GM18502 (cell line): ENCODE results near the gene NIPSNAP2.
"Not testable (repeated sequence)": the region's sequence is repeated elsewhere in the genome, so short reads cannot be mapped to it uniquely, and the experiment has no call there.

Experiments used
- ATAC-seq: cut with Tn5 transposase; IDR thresholded peaks from one replicate; pipeline ENCODE4 v1.9.1; 2021; ENCODE audit warnings: mild to moderate bottlenecking; ENCODE audit not compliant: unreplicated experiment, poor library complexity

Gene NIPSNAP2

DNA sequence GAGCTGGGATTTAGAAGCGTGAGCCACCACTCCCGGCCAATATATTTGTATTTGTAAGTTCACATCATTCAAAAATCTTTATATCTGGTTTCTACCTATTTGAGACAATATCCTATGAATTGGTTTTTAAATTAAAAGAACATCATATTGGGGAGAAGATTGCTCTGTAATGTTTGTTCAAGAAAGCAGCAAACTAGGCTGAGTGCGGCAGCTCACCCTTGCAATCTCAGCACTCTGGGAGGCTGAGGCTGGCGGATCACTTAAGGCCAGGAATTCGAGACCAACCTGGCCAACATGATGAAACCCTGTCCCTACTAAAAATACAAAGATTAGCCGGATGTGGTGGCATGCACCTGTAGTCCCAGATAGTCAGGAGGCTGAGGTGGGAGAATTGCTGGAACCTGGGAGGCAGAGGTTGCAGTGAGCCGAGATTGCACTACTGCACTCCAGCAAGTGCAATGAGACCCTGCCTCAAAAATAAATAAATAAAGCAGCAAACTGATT is 9.4 kb downstream of the NIPSNAP2 start:
- no peak for ATAC-seq

DNA sequence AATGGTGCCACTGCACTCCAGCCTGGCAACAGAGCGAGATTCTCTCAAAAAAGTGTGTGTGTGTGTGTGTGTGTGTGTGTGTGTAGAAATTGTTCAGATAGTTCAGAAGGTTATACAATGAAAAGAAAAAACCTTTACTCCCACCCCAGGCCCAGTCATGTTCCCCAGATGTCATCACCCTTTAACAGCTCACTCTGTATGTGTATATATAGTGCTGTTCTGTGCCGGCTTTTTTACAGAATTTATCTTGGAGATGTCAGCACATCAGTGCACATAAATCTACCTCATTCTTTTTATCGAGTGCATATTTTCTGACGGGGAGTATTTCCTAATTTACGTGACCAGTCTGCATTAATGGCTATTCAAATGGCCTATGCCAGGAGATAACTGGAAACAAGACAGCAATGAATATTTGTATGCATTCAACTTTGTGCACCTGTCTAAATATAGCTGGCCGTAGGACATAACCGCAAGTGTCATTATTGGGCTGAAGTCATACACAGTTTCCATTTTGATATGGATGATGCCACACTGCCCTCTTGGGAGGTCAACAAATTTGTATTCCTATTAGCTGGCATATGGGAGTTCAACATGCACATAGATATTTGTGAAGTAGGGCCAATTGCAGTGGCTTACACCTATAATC is 11.7 kb downstream of the NIPSNAP2 start:
- no peak for ATAC-seq

DNA sequence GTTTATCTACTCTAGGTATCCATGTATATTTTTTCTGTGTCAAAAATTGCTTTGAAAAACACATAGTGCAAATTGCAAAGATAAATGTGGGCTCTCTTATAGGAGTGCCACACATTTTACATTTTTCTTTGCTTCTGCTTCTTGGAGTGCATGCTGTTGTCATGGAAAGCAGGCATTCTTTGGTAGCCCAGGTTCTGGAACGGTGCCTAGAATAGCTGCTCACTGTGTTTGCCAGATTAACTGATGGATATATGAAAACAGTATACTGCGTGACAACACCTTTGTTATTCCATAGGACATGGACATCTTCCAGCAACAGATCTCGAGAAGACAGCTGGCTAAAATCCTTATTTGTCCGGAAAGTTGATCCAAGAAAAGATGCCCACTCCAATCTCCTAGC is 13.4 kb downstream of the NIPSNAP2 start:
- ATAC-seq: no peak

DNA sequence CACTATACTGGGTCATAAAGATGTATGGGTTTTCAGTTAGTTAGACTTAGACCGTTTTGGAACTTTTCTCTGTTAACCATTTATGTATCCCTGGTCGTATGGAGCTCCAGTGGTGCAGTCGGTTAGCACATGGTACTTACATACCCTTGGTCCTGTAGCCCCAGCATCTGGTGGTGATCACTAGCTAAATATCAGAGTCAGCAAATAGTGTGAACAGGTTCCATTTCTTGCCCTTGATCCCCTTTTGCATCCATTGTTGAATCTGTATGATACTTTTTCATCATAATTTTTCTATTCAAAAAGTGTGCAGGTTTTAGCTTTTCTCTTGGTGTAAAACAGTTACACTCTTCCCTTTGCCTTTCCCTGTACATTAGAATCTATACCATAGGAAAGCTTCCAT is 15.9 kb downstream of the NIPSNAP2 start:
- no peak for ATAC-seq

DNA sequence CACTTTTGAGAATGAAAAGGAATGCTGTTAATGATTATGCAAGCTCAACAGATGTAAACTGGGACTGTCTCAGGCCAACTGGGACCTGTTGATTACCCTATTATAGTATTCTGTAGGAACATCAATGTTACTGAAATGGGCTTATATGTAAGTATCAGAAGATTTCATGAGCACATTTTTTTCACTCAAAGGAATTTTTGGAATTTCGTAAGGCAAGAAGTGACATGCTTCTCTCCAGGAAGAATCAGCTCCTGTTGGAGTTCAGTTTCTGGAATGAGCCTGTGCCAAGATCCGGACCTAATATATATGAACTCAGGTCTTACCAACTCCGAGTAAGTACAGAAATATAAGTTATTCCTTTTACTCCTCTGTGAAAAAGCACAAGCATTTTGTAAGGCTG is 19.2 kb downstream of the NIPSNAP2 start:
- ATAC-seq: no peak

DNA sequence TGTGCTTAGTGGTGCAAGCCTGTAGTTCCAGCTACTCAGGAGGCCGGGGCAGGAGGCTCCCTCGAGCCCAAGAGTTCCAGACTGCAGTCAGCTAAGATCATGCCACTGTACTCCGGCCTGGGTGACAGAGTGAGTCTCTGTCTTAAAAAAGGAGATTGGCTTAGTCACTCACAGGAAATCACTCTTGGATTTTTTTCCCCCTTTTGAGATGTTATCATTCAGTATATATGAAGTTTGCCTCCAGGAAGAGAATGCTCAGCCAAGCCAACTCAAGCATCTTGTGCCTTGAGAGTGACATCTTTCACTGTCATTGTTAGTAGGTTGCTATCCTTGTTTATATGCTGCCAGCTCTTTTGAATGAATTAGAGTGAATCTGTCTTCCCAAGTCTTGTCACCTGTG is 28.0 kb downstream of the NIPSNAP2 start:
- ATAC-seq: no peak

DNA sequence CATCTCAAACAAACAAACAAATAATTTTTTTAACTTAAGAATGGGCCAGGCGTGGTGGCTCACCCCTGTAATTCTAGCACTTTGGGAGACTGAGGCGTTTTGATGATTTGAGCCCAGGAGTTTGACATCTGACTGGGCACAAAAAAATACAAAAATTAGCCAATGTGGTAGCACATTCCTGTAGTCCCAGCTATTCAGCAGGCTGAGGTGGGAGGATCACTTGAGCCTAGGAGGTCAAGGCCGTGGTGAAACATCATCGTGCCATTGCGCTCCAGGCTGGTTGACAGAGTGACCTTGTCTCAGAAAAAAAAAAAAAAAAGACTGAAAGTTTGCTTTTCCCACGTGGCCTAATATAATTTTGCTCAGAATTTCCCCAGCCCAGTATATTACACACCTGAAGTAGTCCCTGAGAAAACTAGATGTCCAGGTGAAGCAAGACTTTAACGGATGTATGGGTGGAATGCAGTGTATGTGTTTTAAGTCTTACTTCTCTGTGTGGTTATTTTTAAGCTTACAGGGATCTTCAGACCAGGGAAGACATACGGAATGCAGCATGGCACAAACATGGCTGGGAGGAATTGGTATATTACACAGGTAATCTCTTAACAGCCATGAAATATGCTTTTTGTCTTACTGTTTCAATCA is 32.6 kb downstream of the NIPSNAP2 start:
- no peak for ATAC-seq

DNA sequence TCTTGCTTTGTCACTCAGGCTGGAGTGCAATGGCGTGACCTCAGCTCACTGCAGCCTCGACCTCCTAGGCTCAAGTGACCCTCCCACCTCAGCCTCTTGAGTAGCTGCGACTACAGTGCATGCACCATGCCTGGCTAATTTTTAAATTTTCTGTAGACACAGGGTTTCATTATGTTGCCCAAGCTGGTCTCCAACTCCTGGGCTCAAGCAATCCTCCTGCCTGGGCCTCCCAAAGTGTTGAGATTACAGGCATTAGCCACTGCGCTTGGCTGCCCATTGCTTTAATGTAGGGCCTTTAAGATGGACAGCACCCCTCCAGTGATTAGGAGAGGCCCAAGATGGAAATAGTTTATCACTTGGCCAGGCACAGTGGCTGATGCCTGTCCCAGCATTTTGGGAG is 39.4 kb downstream of the NIPSNAP2 start:
- ATAC-seq: no peak

DNA sequence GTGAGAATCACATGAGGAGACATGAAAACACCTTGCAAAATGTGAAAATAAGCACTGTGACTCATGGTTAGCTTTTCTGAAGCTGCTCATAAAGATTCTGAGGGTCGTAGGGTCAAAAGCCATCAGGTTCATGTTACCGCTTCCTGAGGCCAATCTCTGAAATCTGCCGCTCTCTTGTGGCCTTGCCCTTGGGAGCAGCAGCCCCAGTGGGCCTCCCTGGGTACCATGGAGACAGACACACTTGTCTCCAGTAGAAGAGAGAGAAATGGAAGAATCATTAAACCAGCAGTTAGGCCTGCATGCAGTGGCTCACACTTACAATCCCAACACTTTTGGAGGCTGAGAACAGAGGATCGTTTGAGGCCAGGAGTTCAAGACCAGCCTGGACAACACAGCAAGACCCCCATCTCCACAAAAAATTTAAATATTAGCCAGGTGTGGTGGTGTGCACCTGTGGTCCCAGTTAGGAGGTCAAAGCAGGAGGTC is 42.8 kb downstream of the NIPSNAP2 start:
- no peak for ATAC-seq

DNA sequence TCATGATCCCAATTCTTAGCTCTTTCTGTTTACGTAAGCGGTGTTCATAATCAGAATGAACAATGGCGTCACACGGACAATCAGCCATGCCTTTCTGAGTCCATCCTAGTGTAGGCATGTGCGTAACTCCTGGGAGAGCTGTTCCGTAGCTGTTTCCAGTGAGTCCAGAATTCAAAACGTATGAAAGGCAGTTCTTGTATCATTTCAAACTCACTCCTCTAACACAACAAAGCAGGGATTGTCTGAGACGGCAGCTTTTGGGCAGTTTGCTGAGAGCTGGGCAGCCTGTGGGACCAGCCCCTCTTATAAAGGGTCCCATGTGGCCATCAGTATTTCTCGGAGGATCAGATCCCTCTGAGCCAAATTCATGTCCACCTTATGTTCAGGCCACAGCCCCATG is 43.5 kb downstream of the NIPSNAP2 start:
- ATAC-seq: no peak

DNA sequence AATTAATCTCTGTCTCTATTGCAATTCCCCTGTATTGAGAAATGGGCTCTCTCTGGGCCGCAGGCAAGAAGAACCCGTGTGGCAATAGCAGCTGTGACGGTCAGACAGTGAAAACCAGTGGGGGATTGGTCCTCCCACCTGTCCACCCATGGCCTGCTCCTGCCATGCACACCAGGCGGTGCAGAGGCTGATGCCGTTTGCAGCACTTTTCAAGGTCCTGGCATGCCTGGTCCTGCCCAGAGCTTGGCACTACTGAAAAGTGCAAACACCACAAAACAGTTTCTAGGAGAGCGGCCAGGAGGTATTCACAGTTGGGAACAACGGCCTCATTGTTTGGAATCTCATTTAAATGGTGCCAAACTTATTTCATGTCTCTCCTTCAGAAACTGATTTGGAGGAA is 45.3 kb downstream of the NIPSNAP2 start:
- ATAC-seq: no peak

DNA sequence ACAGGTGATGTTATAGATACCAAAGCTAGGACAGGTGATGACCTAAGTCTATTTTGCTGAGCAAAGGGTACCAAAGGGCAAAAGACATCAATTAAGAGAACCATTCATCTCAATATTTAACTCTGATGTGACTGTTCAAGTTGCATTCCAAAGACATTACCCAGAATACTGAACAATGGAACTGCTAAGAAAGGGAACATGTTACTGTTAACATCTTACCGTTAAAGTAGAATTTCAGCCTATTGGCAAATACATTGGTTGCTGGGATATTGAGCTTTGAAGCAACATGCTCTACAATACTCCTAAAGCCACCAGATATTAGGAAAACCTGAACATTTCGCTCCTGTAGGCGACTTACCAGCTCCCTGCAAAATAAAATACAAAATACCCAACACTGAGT is 52.6 kb downstream of the NIPSNAP2 start:
- not testable (repeated sequence) for ATAC-seq

DNA sequence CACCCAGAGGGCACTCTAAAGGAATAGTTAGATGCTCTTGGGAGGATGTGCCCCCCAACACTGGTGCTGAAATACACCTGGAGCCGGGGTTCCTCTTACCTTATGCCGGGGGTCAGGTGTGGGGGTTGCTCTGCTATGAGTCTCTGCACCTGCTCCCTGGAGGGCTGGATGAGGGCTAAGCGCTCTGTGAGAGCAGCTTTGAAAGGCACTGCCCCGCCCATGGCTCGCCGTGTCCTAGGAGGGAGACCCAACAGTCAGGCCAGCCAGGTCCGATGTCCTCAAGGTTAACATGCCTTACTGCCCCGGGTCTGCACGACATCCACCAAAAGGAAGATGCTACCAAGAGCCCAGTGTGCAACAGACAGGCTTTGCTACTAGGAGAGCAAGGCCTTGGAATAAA is 55.1 kb downstream of the NIPSNAP2 start:
- ATAC-seq: no peak

DNA sequence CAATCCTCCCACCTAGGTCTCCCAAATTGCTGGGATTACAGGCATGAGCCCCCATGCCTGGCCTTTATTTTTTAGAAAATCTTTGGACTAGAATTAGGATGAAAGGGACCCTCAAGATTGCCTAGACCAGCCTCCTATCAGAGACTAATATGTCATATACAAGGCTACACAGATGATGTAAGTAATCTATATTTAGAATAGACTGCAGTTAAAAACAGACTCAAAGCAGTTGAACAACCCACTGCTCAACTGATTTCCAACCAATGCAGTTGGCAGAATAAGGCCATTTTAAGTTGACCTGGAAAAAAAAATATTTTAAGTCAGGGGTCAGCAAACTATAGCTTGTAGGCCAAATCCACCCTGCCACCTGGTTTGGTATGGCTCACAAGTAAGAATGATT is 59.1 kb downstream of the NIPSNAP2 start:
- ATAC-seq: no peak

DNA sequence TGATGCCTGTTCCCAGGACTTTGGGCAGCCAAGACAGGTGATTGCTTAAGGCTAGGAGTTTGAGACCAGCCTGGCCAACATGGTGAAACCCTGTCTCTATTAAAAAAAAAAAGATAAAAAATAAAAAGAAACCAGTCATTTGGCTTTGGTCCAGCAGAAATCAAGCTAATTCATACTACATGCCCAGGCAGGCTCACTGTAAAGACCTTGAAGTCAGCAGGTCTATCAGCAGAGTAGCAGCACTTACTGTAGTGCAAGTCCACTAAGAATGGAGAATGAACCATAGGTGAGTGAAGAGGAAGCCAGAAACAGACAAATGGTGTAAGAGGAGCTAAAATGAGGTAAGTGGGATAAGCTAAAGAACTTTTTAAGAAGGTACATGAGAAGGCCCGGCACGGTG is 62.2 kb downstream of the NIPSNAP2 start:
- ATAC-seq: no peak

DNA sequence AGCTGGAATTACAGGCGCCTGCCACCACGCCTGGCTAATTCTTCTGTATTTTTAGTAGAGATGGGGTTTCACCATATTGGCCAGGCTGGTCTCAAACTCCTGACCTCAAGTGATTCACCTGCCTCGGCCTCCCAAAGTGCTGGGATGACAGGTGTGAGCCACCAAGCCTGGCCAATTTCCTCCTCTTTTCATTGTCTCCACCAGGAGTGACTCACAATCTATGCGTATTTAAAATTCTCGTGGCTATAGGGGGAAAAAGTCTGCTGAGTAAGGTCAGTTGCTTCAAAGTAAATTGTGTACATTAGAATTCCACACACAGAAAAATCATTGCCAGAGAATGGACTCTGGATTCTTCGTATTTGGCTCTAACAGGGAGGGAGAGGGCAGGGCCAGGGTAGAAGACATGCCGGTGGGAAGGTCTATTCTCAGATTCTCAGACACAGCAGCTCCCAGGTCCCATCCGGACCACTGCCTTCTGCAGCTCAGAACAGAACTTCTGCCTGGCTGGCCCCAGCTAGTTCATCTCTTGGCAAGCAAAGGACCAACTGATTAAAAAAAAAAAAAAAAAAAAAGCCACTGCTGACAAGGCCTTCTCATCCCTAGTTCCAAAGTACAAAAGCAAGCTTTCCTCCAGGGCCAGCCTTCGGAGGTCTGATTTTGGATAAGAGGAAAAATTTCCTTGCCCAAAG is 64.7 kb downstream of the NIPSNAP2 start:
- no peak for ATAC-seq

DNA sequence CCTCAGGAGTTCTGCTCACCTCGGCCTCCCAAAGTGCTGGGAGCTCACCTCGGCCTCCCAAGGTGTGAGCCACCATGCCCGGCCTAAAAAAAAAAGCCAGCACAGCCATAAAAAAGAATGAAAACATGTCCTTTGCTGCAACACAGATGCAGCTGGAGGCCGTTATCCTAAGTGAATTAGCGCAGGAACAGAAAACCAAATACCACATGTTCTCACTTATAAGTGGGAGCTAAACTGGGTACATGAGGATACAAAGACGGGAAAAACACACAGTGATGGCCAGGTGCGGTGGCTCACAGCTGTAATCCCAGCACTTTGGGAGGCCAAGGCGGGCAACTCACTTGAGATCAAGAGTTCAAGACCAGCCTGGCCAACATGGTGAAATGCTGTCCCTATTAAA is 66.0 kb downstream of the NIPSNAP2 start:
- no peak for ATAC-seq

DNA sequence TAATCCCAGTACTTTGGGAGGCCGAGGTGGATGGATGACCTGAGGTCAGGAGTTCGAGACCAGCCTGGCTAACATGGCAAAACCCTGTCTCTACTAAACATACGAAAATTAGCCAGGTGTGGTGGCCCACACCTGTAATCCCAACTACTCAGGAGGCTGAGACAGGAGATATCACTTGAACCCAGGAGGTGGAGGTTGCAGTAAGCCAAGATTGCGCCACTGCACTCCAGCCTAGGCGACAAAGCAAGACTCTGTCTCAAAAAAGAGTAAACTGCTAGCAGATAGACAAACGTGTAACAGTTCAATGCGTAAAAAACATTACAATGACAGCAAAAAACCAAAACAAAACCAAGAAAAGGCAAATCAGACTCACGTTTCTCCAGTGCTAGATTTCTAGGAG is 67.2 kb downstream of the NIPSNAP2 start:
- ATAC-seq: not testable (repeated sequence)

DNA sequence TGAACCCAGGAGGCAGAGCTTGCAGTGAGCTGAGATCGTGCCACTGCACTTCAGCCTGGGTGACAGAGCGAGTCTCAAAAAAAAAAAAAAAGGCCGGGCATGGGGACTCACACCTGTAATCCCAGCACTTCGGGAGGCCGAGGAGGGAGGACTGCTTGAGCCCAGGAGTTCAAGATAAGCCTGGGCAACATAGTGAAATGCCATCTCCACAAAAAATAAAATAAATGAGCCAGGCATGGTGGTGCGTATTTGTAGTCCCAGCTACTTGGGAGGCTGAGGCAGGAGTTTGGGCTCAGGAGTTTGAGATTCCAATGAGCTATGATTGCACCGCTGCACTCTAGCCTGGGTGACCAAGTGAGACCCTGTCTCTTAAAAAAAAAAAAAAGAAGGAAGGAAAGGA is 68.2 kb downstream of the NIPSNAP2 start:
- ATAC-seq: not testable (repeated sequence)

DNA sequence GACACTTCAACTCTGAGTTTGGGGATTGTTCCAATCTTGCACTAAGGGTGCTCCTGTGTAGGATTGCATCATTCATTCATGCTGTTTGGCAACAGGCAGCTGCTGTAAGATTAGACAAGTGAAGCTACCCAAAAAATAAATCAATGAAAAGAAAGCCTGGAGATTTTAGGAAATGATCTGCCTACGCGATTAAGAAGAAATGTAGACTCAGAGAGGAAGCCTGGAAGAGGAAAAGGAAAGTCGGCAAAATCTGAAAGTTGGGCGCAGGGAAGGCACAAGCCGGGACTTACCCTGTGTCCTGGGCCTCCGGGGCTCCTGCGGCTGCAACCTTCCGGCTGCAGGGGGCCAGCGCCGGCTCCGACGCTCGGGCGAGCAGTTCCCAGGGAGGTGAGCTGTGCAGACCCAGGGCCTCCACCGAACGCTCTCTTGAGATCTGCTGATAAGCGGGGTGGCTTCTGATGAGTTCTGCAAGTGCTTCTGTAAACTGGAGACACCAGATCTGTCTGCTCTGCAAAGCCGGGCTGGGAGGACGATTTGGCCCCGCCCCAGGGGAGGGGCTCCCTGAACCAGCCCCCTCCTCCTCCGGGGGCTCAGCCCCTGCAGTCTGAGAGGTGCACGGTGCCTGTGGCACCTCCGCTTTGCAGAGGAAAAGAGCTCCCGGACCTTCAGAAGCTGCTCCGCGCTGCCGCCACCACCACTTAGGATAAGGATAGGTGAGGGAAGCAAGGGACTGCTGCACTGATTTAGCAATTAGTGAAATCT is 69.5 kb downstream of the NIPSNAP2 start:
- peak; percentile 99 for ATAC-seq

DNA sequence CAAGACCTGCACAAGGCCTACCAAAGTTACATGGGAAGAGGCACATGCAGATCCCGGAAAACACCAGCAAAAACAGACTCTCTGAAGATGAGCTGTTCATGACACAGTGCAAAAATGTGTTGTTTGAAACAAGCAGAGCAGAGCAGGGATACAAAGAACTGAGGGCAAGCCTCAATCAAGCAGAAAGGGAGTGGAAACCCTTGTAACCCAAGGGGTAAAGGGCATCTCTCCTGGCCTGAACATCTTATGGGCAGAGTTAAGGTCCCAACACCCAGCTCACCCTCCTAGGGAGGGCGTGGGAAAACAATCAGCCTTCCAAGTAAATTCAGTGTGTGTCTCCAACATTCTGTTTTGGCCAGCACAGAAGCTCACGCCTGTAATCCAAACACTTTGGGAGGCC is 76.3 kb downstream of the NIPSNAP2 start:
- ATAC-seq: no peak
